ENCODE measurements around the gene BZW2. TPM values are rescaled to one million over a fixed set of nuclear protein-coding genes. Genes with fewer than 3 reads are reported as not detected.

The BZW2 gene
- total RNA-seq, 4 donors from 2014 or later = 43.6 to 82.4 (median 64.8) TPM

DNA sequence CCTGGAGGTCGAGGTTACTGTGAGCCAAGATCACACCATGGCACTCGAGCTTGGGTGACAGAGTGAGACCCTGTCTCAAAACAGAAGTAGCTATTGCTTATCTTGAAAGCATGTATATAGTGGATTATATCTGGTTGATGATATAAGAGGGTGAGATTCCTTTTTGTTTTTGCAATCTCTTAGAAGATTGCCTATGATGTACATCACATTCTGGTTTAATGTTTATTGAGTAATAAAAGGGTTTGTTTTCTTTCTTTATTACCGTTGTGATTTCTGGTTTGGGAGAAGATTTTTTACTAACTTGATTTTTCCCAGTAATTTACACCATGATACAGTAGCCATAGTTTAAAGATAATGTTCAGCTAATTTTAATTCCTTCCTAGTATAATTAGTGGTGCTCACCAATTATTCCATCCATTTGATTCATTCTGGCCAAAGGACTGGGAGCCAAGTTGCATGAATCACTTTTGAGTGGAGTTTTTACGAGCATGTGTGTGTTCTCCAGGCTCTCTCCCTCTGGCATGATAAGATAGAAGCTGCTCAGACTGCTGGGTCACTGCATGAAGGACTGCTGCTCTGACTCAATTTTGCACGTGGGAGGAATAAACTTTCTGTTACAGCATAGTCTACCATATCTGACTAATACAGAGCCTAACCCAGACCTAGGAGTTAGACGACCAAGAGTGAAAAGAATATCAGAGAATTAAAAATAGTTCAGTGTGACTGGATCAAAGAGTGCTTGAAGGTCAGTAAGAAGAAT is 94.1 kb downstream of the BZW2 start:
- peaks cover 0 to 25% (median 0%) of the 10 kb centered on the region in 3 donors for H3K4me1 ChIP-seq
- H3K4me3 ChIP-seq = no peak overlapping the region
- H3K36me3 ChIP-seq = no peaks in the 10 kb centered on the region
- H3K27me3 ChIP-seq = no peaks in the 10 kb centered on the region
- ATAC-seq = peak; percentile 65
- 39 to 96% methylated on average over 3 to 6 of the region's 6 CpGs for WGBS, 2 donors (ENCODE audit: low coverage in 1 of 2)
- TF ChIP-seq, protein P1, sequence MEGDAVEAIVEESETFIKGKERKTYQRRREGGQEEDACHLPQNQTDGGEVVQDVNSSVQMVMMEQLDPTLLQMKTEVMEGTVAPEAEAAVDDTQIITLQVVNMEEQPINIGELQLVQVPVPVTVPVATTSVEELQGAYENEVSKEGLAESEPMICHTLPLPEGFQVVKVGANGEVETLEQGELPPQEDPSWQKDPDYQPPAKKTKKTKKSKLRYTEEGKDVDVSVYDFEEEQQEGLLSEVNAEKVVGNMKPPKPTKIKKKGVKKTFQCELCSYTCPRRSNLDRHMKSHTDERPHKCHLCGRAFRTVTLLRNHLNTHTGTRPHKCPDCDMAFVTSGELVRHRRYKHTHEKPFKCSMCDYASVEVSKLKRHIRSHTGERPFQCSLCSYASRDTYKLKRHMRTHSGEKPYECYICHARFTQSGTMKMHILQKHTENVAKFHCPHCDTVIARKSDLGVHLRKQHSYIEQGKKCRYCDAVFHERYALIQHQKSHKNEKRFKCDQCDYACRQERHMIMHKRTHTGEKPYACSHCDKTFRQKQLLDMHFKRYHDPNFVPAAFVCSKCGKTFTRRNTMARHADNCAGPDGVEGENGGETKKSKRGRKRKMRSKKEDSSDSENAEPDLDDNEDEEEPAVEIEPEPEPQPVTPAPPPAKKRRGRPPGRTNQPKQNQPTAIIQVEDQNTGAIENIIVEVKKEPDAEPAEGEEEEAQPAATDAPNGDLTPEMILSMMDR (IDR thresholded peaks at IDR 0.05) = no peak
- TF ChIP-seq POLR2AphosphoS5 (IDR thresholded peaks at IDR 0.05) = peak; percentile 24
- no peaks in the 10 kb centered on the region for H3K9me3 ChIP-seq
- H3K27ac ChIP-seq = no peak overlapping the region

DNA sequence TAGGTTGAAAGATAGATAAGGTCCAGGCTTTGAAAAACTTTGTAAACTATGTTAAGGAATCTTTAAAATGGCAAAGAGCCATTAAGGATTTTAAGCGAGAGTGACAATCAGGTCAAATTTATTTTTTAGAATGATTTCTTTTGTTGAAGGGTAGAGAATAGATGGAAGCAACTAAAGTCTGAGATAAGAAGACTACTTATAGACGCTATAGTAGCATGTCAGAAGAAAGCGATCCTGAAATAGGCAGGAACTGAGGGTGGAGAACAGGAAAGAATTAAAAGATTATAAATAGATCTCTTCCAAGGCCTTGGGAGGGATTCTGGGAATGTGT is 94.6 kb downstream of the BZW2 start:
- Histone ChIP-seq H3K9me3 (no peaks in the 10 kb centered on the region), H3K27ac (no peak overlapping the region), H3K4me3 (no peak overlapping the region), H3K27me3 (no peaks in the 10 kb centered on the region), H3K36me3 (no peaks in the 10 kb centered on the region), H3K4me1 (peaks cover 0 to 25% (median 0%) of the 10 kb centered on the region in 3 donors)
- no peak for ATAC-seq
- TF ChIP-seq POLR2AphosphoS5 (IDR thresholded peaks at IDR 0.05) = no peak
- TF ChIP-seq POLR2A (IDR thresholded peaks at IDR 0.05) = no peak
- TF ChIP-seq, protein P1 (IDR thresholded peaks at IDR 0.05) = no peak
- no peak for TF ChIP-seq EP300 (IDR thresholded peaks at IDR 0.05)
- 62 to 77% methylated on average over 3 of the region's 3 CpGs for WGBS, 2 donors (ENCODE audit: low coverage in 1 of 2)

DNA sequence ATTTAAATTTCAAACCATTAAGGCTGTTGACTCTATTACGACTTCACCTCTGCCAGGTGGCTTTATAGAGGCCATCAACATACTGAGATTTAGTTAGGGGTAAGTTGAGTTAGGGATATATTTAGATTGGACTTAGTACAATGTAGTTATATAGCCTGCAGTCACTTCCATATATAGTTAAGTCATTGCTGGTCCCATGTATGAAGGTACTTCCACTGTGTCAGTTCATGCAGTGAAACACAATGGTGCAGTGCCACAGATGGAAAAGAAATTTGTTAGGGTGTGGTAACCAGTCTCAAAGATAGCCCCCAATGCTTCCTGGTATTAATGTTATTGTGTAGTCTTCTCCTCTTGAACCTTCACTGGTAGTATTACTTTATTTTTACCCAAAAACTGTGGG is 95.0 kb downstream of the BZW2 start:
- no peak for ATAC-seq
- H3K27ac ChIP-seq = no peak overlapping the region

DNA sequence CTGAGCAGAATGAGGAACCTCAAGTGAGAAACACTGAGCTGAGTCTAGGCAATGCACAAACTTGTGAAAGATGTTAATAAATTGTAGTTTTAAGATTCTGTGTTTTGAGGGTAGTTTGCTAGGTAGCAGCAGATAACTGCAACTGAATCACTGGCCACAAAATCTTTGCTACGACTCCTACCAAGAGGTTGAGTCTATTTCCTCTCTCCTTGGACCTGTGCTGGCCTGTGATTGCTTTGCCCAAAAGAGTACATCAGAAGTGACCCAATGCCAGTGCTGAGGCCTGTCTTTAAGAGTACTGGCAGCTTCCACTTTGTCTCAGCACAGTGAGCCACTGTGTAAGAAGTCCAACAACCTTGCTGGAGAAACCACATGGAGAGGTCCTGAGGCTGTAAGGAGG is 95.7 kb downstream of the BZW2 start:
- H3K4me3 ChIP-seq = no peak overlapping the region
- WGBS, 2 donors (ENCODE audit: low coverage in 1 of 2) = 100% methylated on average over 1 of the region's 1 CpG
- peaks cover 0 to 26% (median 0%) of the 10 kb centered on the region in 3 donors for H3K4me1 ChIP-seq
- no peaks in the 10 kb centered on the region for H3K9me3 ChIP-seq
- TF ChIP-seq POLR2AphosphoS5 (IDR thresholded peaks at IDR 0.05) (no peak), POLR2A (IDR thresholded peaks at IDR 0.05) (no peak), EP300 (IDR thresholded peaks at IDR 0.05) (no peak)
- TF ChIP-seq, protein P1 (IDR thresholded peaks at IDR 0.05) = no peak
- no peak for ATAC-seq
- H3K27ac ChIP-seq = no peak overlapping the region
- no peaks in the 10 kb centered on the region for H3K27me3 ChIP-seq
- no peaks in the 10 kb centered on the region for H3K36me3 ChIP-seq

More for the DNA sequence above, 95.0 kb downstream of the BZW2 start:
- Histone ChIP-seq H3K36me3 (no peaks in the 10 kb centered on the region), H3K27me3 (no peaks in the 10 kb centered on the region), H3K4me3 (no peak overlapping the region), H3K9me3 (no peaks in the 10 kb centered on the region), H3K4me1 (peaks cover 0 to 25% (median 0%) of the 10 kb centered on the region in 3 donors)
- TF ChIP-seq POLR2AphosphoS5 (IDR thresholded peaks at IDR 0.05) = no peak
- TF ChIP-seq POLR2A (IDR thresholded peaks at IDR 0.05) = no peak
- TF ChIP-seq EP300 (IDR thresholded peaks at IDR 0.05) = no peak
- TF ChIP-seq, protein P1 (IDR thresholded peaks at IDR 0.05) = no peak
- 83 to 100% methylated on average over 1 of the region's 1 CpG for WGBS, 2 donors (ENCODE audit: low coverage in 1 of 2)

DNA sequence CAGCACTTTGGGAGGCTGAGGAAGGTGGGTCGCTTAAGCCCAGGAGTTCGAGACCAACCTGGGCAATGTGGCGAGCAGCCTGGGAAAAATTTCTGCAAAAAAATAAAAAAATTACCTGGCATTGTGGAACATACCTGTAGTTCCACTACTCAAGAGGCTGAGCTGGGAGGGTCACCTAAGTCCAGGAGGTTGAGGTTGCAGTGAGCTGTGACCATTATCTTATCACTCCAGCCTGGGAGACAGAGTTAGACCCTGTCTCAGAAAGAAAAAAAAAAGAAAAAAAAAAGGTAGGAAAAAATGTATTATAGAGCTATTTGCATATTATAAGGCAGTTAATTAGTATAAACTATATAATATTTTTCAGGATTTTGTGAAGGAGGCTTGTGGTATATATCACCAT is 96.6 kb downstream of the BZW2 start:
- Histone ChIP-seq H3K4me1 (peaks cover 0 to 33% (median 0%) of the 10 kb centered on the region in 3 donors), H3K27ac (no peak overlapping the region), H3K4me3 (no peak overlapping the region), H3K27me3 (no peaks in the 10 kb centered on the region), H3K36me3 (no peaks in the 10 kb centered on the region), H3K9me3 (no peaks in the 10 kb centered on the region)
- no peak for ATAC-seq
- WGBS, 2 donors (ENCODE audit: low coverage in 1 of 2) = 67 to 95% methylated on average over 3 of the region's 3 CpGs
- TF ChIP-seq EP300 (IDR thresholded peaks at IDR 0.05) (no peak), POLR2A (IDR thresholded peaks at IDR 0.05) (no peak), POLR2AphosphoS5 (IDR thresholded peaks at IDR 0.05) (no peak)
- TF ChIP-seq, protein P1 (IDR thresholded peaks at IDR 0.05) = no peak
